GM19395 (cell line): Measurements from ENCODE around the gene AKAP13.

Experiments
- ATAC-seq: cut with Tn5 transposase; IDR thresholded peaks from one replicate; pipeline ENCODE4 v1.9.1; 2021; ENCODE audit warnings: mild to moderate bottlenecking, moderate library complexity; ENCODE audit not compliant: unreplicated experiment

Gene AKAP13

GRCh38 chr15:85759376-85759775 lies 379.0 kb downstream of the AKAP13 start:
- no peak for ATAC-seq

- no peak for ATAC-seq
Measured at GRCh38 chr15:85760049-85760448, 379.6 kb downstream of the AKAP13 start.

DNA sequence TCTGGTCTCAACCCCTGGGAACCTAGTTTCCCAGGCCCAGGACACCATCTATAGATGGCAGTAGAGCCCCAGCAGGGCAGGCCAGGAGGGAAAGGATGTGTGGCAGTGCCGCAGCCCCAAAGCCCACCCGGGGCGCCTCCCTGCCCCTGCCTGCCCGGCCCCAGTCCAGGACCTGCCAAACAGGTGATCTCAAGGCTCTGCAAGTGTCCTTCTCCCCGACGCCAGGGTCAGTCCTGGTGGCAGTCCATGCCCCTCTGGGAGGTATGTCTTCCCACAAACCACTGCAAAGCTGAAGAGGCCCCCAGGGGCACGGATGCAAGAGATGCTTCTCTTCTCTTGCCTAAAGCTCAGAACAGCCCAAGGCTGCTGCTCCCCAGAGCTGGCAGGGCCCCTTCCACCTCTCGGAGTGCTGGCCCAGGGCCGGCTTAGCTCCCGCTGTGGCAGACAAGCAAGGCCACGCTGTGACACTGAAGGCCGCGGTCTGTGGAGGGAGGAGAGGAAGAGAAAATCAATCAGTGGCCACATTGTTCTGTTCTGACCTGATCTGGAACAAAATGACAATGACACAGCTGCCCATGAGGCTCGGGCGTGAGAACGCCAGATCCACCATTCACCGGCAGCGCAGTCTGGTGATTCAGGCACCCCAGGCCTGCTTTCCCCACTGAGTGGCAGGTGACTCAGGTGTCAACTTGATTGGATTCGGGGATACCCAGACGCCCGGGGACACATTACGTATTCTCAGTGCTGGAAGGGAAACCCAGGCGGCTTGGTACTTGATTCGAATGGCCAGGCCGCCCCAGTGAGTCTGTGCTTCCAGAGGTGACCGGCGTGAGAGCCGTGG lies 380.3 kb downstream of the AKAP13 start:
- no peak for ATAC-seq

GRCh38 chr15:85761635-85762034 lies 381.2 kb downstream of the AKAP13 start:
- no peak for ATAC-seq

- no peak for ATAC-seq
Measured at GRCh38 chr15:85762039-85762755, 381.8 kb downstream of the AKAP13 start.

DNA sequence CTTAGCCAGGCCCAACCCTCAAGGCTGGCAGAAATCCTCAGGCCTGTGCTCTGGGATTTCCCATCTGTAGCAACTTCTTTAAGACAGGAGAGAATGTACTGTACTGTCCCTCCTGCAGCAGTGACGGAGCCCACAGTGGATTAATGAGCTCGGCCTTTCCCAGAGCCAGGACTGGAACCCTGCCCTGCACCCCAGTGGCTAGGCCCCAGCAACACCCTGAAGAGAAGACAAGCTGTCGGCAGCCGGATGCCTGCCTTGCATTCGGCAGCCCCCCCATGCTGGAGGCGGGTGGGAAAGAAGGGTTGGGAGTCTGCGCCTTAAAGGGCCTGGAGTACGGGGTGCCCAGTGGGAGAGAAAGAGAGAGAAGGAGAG lies 382.3 kb downstream of the AKAP13 start:
- ATAC-seq, result no peak

DNA sequence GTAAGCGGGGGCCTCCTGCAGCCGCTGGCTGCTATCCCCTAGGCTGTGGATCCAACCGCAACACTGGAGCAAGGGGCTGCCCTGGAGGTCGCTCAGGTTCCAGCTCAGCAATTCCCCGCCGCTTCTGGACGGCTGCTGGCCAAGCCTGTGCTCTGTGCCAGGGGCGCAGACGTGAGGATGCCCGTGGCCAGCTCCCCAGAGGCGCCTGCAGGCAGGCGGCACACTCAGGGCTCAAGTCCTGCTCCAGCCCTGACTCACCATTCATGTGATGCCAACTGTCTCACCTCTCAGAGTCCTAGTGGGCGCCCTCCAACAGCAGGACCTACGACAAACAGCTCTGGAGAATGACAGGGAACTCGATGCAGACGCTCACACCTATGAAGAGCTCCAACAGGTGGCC lies 382.8 kb downstream of the AKAP13 start:
- no peak for ATAC-seq

- no peak for ATAC-seq
Measured at GRCh38 chr15:85763673-85764633, 383.6 kb downstream of the AKAP13 start.

GRCh38 chr15:85764649-85765277 lies 384.4 kb downstream of the AKAP13 start:
- no peak for ATAC-seq

- no peak for ATAC-seq
Measured at GRCh38 chr15:85766001-85766831, 385.8 kb downstream of the AKAP13 start.

DNA sequence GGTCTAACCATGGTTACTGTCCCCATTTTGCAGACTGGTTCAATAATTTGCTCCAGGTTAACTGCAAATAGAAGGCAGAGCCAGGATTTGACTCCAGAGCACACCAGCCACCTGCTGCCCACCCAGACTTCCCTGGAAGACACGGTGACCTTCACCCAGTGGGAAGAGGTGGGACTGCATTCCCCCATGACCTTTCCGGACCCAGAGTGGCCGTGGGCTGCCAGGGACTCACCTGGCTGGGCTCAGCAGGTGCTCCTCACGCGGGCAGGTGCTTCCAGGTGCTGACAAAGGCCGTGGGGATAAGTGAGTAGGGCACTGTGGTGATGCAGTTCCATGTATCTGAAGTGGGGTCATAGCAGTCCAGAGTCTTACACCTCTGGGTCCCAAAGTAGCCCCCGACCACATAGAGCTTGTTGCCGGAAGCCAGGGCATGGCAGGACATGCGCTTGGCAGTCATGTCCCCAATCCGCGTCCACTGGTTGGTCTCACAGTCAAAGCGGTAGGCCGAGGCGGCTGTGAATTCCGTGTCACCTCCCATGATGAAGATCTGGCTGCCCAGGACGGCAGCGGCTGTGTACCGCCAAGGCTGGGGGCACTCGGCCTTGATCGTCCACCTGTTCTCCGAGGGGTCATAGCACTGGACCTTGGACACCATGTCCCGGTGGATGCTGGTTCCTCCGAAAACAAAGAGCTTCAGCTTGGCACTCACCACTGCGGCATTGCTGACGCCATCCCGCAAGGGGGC lies 387.6 kb downstream of the AKAP13 start:
- no peak for ATAC-seq

DNA sequence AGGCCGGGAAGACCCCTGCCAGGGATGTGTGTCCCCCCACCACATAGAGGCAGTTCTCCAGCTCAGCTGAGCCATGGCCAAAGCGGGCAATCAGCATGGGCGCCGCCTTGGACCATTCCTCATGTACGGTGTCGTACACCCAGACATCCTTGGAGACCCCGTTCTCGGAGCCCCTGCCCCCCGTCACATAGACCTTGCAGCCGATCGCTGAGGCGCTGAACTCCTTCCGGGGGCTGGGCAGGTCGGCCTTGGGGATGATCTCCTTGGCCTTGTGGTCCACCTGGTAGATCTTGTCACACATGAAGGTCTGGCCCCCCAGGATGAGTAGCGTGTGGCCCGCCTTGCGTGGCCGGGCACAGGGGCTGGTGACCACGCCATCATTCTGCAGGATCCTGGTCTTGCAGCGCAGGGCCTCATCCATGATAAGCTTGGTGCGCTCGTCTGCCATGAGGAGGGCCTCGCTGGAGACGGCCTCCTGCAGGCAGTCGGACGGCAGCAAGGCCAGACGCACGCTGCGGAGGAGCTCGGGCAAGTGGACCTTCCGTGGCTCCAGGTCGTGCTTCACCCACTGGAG lies 388.3 kb downstream of the AKAP13 start:
- no peak for ATAC-seq

- ATAC-seq, result no peak
Measured at GRCh38 chr15:85769182-85769900, 388.9 kb downstream of the AKAP13 start.

- no peak for ATAC-seq
Measured at GRCh38 chr15:85770096-85771041, 390.0 kb downstream of the AKAP13 start.

DNA sequence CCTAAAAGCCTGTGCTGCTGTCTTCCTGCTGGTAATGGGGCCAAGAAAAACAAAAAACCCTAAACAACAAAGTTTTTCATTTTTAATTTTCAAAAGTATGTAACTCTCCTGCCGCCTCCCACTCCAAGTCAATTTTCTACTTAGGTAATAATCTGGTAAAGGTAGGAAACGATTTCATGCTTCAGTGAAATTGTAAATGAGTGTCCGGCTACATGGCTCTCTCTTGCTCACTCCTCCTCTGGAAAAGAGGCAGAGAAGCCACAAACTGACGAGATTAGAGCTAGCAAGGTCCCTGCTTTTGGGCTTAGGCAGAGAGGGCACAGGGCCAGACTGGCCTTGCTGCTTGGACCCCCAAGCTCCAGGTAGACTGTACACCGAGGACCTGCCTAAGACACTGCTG lies 390.9 kb downstream of the AKAP13 start:
- no peak for ATAC-seq

DNA sequence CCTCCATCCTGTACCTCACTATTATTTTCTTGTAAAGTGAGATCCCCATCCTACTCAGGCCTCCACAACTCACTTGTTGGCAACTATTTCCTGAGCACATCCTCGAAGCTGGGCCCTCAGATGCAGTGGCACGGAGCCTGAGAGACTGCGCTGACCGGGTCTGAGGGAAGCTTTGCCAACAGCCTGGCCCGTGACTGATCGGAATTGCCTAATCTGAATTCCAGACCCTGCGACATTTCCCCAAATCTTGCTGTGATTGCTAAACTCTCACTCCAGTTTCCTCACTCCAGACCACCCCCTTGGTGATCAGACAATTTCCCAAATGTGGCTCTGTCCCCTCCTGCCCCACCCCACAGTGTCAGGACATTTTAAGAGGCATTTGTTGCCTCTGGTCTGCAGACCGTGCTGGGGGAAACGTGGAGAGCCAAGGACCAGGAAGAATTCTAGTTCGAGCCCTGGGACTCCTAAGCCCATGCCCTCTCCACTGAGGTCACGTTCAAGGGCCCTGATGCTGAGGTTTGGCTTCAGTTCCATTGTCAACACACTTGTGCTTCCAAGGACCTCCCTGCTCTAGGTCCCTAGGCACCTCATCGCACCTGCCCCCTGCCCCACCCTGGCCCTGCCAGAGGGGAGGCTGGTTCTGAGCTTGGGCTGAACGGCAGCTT lies 391.5 kb downstream of the AKAP13 start:
- ATAC-seq, result no peak

DNA sequence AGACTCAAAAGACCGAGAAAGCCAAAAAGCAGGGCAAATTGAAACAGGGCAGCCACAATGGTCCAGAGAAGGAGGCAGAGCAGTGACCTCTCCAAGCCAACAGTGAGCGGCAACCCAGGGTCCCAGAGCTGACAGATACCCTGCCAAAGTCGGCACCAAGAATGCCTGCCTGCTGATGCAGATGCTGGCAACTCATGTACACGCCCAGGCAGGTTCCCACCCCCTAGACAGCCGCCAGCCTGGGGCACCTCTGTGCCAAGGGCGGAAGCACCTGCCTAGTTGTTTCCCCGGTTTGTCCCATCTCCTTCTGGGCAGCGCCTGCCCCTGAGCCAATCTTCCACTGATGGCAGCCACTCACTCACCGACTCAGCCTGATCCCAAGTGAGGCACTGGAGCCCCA lies 392.3 kb downstream of the AKAP13 start:
- no peak for ATAC-seq
